COLO829 (cell line): ENCODE measurements around the gene DENND4C.
"Not testable (repeated sequence)": the region's sequence is repeated elsewhere in the genome, so short reads cannot be mapped to it uniquely, and the experiment has no call there.

Experiments used
- DNase-seq: peaks from one replicate; pipeline ENCODE4 v3.0.0; 2012; ENCODE audit warnings: low spot score

Gene DENND4C

DNA sequence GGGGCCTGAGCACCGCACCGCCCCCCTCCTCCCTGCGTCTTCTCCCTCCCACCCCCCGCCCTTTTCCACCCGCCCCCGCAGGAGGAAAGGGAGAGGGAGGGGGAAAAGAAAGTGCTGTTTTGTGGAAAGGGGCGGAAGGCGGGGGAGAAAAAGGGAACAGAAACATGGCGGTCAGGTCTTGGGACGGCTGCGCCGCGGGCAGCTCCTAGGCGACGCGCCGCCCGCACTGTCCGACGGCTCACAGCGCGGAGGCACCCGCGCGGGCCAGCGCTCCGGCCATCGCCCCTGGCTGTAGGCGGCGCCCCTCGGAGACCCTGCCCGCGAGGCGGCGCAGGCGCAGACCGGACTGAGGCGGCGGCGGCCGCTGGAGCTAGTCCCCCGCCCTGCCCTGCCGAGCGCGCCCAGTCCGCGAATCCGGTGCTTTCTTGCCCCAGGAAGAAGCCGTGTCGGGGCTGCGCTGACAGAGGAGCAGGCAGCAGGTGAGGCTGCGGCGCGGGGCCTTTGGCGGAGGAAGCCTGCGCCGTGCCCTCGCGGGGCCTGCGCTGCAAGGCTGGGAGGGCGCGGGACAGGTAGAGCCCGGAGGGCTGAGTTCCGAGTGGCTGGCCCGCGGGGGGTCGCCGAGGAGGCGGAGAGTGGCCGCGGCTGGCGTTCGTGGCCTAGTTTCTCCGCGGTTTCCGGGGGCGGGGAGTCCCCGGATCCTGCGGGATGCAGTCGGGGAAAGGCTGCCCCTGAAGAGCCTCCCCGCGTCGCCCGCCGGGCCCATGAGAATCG lies at the start of gene DENND4C:
DENND4C (plus strand) TSS at position 339 of the 771 bp plus-strand sequence. CDS start 45,482 bp downstream, outside the sequence.
- peak; percentile 50 for DNase-seq

DNA sequence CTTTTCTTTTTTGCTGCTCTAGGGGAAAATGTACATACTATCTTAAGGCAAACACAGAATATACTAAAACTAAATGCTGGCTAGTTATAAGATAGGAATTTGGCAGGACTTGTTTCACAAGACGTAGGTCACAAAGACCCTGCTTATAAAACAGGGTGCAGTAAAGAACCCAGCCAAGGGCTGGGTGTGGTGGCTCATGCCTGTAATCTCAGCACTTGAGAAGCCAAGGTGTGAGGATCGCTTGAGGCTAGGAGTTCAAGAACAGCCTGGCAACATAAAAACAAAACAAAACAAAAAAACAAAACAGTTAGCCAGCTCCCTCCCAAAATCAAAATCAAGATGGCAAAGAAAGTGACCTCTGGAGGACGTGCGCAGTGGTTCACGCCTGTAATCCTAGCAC lies 49.5 kb upstream of the DENND4C start:
- DNase-seq: no peak

DNA sequence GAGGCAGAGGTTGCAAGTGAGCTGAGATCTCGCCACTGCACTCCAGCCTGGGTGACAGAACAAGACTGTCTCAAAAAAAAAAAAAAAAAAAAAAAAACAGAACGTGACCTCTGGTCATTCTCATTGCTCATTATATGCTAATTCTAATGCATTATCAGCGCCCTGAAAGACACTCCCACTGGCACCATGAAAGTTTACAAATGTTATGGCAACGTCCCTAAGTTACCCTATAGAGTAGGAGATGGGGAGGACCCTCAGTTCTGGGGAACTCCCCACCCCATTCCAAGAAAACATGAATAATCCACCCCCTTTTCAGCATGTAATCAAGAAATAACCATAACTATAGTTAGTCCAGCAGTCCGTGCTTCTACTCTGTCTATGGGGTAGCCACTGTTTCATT lies 48.9 kb upstream of the DENND4C start:
- DNase-seq: no peak

DNA sequence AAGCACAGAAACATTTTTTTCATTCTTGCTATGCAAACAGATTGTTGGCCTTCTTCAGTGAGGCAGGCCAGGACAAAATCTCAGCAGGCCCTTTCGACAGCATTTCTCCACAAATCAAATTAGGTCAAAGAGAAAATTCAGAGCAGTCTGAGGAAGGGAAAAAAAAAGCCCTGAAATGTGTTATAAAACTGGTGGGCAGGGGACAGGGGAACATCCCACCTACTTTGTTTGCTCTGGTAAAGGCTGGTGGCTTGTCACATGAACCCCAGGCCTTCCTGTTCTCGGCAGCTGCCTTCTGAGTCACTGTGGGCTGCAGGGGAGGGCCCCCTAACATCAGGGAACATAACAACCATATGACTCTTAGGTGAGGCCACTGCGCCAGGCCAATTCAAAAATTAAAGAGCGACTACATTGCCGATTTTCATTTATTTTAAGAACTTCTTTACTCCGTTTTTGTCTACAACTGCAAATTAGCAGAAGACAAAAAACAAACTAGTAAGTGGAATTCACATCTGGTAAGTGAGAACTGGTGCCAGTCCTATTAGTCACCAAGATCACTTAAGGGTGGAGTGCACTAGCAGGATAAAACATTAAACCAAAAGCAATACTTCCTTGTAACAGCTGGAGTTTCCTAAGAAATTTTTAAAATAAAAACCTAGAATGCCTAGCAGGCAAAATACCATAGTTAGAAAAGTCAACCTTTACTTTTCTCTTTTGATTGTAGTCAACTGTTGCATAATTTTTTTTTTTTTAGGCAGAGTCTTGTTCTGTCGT lies 46.2 kb upstream of the DENND4C start:
- DNase-seq: peak; percentile 17

DNA sequence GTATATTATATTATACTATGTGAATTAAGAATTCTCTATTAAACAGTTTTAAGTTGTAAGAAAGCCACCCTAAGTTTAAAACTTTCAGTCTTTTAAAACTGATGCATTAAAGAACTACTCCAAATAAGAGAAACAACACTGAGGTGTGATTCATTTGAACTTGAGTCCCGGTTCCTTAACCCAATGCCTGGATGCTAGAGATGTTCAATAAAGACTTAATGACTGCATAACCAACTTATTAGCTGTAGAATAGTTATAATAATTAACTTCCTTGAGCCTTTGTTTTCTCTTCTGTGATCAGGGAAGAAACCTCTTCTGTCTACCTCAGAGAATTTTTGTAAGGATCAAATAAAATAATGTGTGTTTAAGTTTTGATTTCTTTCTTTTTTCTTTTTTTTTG lies 45.3 kb upstream of the DENND4C start:
- DNase-seq: no peak

DNA sequence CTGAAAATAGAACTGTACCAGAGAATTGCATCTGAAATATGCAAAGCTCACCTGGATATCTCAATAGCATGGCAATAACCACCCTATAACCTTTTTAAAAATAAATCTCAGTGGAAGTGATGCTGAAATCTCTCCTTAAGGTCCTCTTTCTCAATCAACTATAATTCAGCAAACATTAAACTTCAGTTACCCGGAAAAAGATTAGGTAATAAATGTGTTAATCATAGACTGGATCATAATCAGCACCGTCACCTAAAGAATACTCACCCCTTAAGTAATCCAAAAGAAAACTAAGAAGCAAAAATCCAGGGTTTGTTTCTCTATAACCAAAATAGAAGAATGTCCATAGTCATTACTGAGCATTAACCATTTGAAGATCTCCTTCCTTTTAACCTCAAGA lies 44.3 kb upstream of the DENND4C start:
- no peak for DNase-seq

DNA sequence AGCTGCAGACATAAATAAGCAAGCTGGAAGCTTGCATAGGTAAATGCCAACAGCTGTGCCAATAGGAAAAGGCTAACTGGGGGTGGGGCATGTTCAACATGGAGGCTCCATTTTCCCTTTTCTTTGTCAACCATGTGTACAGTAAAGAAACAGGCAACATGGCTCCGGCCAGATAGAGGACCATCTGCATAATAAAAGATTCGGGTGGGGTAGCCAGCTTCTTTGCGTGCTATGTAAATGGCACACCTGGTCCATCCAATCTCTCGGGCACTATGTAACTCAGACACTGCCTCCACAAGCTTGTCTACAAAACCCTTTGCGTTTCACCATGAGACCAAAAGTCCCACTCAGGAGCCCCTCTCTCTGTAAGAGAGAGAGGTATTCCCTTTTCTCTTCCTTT lies 41.7 kb upstream of the DENND4C start:
- no peak for DNase-seq

DNA sequence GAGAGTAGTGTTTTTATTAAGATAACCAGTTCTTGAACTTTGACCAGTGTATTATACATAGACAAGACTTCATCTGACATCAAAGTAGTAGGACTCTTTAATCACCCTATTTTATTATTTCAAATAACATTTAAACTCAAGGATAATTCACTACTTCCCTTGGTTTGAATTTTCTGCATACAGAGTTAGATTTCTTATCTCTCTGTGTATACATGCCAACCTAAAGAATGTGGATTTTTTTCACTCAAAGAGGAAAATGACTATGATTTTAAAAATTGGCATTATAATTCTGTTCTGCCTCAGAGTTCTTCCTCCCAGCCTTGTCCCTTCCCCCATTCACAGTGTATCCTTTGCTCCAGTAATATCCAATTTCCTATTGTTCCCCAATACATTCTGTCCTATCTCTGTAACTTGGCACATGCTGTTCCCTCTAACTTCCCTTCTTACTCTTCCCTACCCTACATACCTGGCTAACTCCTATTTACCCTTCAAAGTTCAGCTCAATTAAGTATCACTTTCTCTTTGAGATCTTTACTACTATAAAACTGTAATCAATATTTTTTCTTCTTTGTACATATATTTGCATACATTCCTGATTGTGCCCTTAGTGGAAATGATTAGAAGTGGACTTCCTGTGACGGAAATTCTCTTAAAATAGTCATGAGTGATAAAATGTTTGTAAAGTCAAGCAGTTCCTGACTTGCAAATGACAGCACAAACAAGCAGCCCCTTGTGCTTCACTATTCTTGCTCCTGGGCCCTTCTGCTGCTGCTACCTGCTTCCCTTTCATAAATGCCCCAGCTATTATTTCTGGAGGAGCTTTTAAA lies 38.1 kb upstream of the DENND4C start:
- no peak for DNase-seq

DNA sequence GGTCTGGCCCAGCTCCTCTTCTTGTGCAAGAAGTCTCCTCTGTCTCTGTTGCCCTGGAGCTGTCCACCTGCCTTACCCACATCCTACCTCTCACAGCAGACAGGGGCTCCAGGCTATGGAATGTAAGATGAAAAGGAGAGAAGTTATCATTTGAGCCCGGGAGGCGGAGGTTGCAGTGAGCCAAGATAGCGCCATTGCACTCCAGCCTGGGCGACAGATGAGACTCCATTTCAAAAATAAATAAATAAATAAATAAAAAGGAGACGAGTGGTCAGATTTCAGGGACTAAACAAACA lies 37.5 kb upstream of the DENND4C start:
- DNase-seq: no peak

DNA sequence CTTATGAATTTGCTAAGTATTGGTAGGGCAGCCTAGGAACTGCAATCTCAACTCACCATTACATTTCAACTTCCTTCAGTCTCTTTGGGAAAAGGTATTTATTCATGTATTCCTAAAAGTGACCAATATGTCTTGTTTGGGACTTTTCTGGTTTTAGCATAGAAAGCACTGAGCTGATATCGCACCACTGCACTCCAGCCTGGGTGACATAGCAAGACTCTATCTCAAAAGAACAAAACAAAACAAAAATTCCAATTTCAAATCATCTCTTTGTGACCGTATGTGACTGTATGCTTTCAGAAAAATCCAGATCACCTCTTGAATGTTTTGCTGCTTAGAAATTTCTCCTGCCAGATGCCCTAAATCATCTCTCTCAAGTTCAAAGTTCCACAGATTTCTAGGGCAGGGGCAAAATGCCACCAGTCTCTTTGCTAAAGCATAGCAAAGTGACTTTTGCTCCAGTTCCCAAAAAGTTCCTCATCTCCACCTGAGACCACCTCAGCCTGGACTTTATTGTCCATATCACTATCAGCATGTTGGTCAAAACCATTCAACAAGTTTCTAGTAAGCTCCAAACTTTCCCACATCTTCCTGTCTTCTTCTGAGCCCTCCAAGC lies 37.0 kb upstream of the DENND4C start:
- not testable (repeated sequence) for DNase-seq

DNA sequence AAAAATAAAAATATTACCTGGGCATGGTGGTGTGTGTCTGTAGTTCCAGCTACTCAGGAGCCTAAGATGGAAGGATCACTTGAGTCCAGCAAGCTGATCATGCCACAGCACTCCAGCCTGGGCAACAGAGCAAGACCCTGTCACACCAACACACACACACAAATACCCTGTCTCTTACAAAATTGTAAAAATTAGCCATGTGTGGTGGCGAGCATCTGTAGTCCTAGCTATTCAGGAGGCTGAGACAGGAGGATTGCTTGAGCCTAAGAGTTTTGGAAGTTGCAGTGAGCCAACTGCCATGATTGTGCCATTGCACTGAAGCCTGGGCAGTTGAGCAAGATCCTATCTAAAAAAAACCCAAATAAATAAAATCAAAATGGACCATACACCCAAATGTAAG lies 32.1 kb upstream of the DENND4C start:
- DNase-seq: no peak

DNA sequence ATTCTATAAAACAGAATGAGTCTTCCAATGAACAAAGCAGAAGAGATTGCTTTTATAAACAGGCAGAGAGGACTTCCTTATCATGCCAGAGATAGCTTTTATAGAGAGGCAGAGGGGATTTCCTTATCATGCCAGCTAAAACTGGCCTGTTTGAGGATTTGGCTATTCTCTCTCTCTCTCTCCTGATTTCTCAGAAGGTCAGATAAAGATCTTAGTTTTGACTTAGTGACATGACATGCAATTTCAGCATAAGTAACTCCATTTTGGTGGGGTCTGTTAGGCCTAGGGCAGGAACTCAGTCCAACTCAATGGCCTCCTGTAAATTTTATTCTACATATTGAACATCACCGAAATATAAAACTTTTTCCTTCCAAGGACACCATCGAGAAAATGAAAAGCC lies 31.5 kb upstream of the DENND4C start:
- DNase-seq: no peak

DNA sequence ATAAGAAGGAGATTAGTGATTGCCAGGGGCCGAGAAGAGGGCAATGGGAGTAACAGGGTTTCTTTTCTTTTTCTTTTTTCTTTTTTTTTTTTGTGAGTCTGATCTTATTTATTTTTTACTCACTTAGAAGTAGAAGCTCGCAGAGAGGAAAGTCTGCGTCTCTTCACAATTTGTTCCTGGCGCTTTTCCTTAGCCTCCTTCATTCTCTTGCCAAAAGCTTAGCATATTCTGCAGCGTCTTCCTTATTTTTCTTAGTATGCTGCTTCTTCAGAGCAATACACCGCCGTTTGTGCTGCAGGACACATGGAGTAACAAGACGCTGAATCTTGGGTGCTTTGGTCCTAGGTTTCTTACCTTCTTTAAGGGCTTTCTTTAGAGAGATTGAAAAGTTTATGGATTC lies 30.3 kb upstream of the DENND4C start:
- no peak for DNase-seq

DNA sequence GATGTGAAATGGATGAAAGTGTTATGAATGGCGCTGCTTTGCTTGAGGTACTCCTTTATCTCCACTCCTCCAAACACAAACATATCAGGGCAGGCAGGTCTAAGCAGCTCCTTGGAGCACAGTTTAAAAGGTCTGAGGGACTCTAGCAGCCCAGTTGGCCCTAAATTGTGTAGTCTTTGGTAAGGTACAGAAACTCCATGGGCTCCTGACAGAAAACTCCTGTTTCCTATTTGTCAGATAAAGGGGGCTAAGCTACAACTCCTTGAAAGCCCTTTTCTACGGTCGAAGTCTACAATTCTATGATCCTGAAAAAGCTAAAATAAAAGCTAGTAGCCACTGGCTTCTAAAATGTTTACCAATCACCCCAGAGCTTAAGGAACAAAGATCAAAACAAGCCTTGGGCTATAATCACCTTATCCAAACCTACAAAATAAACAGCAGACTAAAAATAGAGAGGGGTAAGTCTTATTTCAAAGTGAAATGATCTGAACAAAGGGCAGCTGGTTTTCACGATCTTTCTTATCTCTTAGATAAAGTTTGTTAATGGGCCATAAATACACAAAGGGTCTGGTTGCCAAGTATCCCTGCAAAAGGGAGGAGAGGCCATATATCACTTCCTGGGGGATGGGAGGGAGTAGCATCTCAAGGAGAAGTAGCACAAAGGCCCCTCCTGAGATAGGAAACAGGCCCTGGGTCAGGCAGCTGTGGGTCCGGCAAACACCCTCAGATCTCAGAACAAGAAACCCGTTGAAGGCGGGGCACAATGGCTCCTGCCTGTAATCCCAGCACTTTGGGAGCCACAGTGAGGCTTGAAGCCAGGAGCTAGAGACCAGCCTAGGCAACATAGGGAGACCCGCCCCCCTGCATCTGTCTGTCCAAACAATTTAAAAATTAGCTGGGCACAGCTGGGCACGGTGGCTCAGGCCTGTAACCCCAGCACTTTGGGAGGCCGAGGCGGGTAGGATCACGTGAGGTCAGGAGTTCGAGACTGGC lies 28.3 kb upstream of the DENND4C start:
- DNase-seq: peak; percentile 23

DNA sequence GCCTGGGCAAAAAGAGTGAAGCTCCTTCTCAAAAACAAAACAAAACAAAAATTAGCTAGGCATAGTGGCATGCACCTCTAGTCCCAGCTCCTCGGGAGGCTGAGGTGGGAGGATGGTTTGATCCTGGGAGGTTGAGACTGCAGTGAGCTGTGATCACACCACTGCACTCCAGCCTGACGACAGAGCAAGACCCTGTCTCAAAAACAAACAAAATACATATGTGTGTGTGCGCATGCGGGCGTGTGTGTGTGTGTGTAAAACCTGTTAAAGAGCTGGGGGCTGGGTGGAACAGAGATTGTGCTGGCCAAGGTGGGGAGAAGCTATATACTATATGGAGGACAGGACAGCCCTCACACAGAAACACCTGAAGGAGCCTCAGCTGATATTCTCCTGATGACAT lies 27.4 kb upstream of the DENND4C start:
- no peak for DNase-seq

DNA sequence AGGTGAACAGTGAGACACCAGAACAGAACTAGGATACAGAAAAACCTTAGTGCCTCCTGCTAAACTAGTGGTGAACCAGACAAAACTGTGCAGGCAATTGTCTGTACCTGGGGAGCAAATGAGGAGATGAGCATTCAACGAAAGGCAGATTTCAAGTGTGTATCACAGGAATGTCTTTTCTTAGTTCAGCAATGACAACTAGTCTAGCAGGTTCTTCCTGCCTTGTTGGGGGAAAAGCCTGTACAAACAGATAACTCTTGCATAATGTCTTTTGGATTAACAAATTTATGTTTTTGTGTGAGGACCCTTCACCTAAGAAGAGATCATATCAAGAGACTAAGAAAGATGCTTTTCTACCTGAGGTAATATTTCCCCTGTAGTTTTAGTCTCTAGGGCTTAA lies 21.8 kb upstream of the DENND4C start:
- DNase-seq: no peak

DNA sequence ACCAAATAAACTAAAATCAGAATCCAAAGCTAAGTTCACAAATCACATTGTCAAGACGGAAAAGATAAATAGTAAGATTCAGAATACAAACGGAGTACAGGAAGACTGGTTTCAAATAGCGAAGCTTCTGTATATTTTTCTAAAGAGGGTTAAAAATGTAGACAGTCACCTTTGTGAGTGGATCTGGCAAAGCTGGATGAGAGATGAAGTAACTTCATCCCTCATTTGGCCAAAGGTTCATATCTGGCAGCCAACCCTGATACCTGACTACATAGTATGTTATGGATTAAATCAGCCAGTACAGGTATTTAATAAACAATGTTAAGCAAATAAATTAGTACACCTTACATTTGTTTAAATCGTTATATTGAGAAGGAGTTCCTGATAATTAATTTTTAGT lies 21.3 kb upstream of the DENND4C start:
- no peak for DNase-seq

DNA sequence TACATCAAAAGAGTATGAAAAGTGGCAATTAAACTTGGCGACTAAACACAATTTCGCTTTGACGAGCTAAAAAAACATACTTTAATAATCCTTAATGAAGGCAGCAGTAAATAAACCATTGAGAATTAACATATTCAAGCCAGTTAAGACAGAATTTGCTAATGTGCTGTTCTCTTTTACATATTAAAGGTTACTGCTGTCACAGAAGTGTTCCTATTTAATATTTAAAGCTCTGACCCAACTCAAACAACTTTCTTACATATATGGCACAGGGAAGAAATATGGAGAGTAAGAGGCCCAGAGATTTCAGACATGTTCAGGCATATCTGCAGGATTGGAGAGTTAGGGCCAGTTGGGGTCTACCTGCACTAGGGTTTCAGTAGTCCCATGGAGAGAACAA lies 16.7 kb upstream of the DENND4C start:
- no peak for DNase-seq

DNA sequence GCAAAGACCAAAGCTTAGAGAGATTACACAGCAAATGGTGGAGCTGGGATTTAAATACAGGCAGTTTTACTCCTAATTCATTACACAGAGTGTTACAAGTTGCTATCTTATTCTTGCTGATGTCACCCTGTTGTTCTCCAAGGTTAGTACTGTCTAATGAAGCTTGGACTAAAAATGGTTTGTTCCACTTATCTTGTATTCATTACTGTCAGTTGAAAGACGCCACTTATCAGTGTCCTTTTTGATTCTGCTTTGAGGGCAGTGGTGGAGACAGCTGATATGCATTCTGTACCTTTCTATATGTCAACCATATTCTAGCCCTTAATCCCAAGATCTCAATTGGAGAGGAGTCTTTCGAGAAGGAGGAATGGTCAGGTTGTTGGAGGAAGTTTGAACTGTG lies 14.0 kb upstream of the DENND4C start:
- no peak for DNase-seq

DNA sequence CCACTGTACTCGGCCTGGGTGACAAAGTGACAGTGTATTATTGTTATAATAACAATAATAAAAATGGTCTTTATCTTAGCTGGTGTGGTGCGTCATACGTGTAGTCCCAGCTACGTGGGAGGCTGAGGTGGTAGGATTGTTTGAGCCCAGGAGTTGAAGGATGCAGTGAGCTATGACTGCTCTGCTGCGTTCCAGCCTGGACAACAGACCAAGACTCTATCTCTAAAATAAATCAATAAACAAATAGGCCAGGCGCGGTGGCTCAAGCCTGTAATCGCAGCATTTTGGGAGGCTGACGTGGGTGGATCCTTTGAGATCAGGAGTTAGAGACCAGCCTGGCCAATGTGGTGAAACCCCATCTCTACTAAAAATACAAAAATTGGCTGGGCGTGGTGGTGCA lies 9.2 kb upstream of the DENND4C start:
- no peak for DNase-seq

DNA sequence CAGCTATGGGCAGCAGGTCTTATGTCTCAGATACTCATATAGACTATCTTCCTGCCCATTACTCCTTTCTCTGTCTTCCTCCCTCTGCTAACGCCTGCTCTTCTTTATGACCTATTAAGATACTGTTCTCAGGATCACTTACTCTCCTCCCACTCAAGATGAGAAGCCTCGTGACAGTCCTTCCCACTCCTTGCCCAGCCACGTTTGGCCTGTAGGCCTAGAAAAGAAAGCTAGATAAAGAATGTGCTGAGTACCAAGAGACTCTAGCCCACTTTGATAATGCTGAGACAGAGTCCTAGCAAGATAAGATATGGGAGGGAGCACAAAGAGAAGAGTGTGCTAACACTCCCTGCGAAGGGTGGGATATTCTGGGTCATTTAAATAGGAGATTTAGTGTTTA lies 6.8 kb upstream of the DENND4C start:
- DNase-seq: no peak
